GM19239 (cell line): Measurements from ENCODE around the gene CIB2.
A peak's percentile ranks its signal among the peaks of the same experiment; 100 is the strongest.
"Not testable (repeated sequence)": the region's sequence is repeated elsewhere in the genome, so short reads cannot be mapped to it uniquely, and the experiment has no call there.

Experiments used
- DNase-seq: peaks from one replicate; pipeline ENCODE4 v3.0.0; 2011; ENCODE audit warnings: low spot score; ENCODE audit not compliant: insufficient read length
- FAIRE-seq: peaks from 2 replicates; lab custom pipeline; 2011; peaks lifted over from hg19 to GRCh38; lab: Jason Lieb, UNC

Gene CIB2

DNA sequence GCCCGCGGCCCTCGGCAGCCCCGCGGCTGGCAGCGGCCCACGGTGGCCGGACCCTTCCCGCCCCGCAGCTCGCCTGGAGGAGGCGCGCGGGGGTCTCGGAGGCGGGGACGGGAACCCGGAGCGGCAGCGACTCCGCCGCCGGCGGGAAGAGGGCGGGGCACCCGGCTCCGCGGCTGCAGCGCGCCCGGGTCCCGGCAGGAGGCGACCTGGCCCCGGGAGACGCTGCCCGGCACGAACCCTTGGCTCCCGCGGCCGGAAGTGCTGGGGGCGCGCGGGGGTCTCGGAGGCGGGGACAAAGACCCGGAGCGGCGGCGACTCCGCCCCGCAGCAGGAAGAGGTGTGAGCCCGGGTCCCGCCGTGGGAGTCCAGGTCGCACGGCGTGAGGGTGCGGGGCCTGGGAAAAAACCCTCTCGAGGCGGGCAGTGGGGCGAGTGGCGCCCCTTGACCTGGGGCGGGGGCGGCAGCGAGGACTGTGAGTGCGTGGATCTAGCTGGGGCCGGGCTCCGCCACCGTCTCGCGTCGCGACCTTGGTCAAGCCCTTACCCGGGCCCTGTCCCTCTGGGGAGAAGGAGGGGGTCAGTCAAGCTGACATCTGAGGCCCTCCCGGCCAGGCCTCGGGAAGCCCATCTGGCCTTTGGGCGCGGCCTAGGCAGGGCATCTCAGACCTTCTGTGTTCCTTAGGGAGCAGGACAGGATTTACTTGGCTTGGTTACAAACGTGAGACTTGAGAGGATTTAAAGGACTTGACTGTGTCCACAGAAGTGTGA lies at the start of gene CIB2:
Gene CIB2 (minus strand): TSS at position 151 of the 767 bp plus-strand sequence. CDS start 230 bp downstream, outside the sequence.
- FAIRE-seq (peak; percentile 66), DNase-seq (peak; percentile 95)

DNA sequence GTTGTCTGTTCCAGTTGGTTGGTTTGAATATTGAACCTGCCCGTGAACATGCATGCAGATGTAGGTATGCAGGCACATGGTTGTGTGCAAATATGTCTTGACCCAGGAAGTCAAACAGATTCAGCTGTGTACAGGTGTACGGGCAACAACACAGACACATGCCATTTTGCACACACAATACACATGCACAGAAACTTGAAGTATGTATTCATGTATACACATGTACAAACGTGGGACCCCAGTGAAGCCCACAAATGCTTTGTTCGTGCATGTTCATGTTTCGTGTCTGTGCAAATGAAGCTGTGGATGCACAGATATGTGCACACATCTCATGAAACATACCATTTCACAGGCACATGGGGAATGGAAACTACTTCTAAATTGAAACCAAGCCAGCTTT lies 48.7 kb upstream of the CIB2 start:
- no peak for DNase-seq
- no peak for FAIRE-seq

DNA sequence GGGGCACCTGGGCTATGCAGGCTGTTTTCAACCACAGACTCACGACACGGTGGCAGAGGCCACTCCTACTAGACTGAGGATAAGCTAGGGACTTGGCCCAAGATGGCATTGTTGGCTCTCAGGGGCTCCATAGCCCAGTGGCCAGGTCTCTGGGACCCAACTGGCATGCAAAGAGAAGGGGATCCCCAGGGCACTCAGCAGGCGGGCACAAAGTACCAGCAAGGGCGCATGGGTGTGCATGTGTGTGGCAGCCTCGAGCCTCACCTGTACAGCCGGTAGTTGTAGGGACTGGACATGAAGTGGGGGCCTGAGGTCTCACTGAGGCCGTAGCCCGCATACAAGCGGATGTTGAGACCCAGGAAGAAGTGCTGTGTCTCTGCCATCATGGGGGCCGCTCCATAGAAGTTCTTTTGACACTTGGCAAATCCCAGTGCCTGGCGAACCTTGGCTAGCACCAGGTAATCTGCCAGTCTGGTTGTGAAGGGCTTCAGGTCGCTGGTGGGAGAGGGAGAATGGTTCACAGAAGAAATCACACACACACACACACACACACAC lies 48.1 kb upstream of the CIB2 start:
- FAIRE-seq: no peak

DNA sequence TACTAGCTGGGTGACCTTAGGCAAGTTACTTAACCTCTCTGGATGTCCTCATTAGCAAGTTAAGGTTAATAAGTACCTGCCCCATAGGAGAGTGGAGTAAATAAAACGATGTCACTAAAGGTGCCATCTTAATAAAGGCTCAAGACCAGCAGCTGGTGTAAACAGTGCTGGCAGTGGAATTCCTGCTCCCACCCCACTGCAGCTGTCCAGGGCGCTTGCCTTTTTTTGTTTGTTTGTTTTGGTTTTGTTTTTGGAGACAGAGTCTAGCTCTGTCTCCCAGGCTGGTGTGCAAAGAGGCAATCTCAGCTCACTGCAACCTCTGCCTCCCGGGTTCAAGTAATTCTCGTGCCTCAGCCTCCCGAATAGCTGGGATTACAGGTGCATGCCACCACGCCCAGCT lies 46.8 kb upstream of the CIB2 start:
- no peak for DNase-seq
- FAIRE-seq: no peak

More for the DNA sequence above, 48.1 kb upstream of the CIB2 start:
- DNase-seq: no peak

DNA sequence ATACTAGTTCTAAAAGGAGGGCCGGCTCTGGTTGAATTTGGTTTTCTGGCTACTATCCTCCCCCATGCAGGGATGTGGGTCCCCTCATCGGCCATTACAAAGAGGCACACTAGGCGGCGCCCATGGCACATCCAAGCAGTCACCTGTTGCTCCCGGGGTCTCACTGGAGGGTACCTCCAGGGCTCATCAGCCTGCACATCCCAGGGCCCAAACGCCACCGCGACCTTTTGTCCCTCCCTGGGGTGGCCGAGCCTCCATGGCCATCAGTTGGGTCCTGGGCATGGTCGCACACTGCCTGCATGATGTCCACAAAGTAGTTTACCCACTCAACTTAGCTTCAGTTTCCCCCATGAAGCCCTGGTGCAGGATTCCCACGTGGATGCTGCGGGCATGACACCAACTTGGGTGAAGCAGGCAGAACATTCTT lies 46.2 kb upstream of the CIB2 start:
- FAIRE-seq (peak; percentile 75), DNase-seq (no peak)

- DNase-seq (no peak), FAIRE-seq (peak; percentile 74)
Observed at GRCh38 chr15:78175330-78175729, 44.1 kb upstream of the CIB2 start.

DNA sequence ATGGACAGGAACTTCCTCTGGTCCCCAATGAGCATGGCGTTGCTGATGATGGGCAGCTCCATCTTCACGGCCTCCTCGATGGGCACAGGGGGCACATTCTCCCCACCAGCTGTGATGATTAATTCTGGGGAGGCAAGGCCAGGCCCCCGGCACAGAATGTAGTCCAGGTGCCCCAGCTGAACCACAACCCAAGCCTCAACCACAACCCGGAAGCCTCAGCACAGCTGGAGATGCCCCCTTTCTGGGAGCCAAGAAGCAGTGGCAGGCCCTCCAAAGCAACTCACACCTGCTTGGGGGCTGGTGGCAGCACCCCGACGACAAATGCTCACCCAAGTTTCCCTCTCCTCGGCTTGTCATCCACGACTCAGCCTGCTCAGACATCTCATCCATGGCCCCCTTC lies 43.2 kb upstream of the CIB2 start:
- FAIRE-seq (peak; percentile 84), DNase-seq (no peak)

DNA sequence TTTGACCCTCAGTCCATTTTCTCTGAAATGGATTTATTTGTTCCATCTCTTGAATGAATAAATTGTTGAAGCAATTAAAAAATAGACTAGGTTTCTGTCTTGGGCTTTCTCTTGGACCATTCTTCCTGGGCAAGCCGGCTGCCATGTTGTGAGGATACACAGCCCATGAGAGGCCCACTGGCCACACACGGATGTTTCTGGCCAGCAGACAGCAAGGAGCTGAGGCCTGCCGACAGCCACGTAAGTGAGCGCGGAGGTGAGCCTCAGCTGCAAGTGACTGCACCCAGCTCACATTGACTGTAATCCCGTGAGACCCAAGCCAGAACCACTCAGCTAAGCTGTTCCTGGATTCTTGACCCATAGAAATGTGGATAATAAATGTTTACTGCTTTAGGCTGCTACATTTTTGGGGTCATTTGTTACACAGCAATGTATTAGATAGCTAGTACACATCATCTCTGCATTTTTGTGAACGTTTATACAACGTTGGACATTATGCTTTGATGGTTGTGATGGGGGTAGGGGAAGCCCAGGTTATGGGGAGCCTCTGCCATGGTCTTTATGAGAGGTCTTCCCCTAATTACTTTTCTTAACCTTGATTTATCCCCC lies 40.7 kb upstream of the CIB2 start:
- FAIRE-seq: no peak
- no peak for DNase-seq

DNA sequence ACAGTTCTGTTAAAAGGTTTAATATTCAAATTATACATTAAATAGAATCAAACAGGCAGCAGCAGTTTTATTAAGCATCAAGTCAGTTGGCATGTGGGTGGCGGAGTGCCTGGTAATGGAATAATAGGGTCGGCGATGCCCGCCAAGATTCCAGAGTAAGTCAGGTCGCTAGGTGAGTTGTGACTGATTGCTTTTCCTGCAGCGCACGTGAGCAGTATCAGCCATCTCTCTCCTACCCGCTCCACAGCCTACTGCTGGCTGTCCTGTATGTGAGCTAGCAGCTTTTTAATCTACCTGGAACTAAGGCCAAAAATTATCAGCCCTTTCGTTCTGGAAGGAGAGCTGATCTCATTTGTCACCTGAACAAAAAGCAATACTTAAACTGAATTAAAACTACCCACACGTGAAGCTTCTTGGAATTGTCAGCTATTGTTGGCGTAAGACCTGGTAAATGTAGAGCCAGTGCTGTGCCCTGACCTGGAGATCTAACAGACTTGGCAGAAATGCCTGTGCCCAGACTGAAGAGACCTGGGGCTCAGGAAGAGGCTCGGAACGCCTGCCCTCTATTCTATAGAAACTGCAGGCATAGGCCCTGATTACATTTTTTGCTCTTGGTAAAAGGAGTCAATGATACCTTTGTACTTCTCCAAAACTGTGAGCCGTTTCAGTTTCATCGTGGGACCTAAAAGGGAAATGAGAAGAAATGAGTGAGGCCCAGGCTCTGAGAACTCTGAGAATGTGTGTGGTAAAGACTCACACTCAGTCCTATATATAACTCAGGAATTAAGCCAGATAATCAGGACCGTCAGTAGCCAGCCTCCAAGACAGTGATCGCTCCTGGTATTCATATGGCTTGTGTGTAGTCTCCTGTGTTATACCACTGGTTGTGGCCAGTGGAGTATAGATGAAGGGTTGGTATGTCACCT lies 39.9 kb upstream of the CIB2 start:
- no peak for DNase-seq
- FAIRE-seq: peak; percentile 99

DNA sequence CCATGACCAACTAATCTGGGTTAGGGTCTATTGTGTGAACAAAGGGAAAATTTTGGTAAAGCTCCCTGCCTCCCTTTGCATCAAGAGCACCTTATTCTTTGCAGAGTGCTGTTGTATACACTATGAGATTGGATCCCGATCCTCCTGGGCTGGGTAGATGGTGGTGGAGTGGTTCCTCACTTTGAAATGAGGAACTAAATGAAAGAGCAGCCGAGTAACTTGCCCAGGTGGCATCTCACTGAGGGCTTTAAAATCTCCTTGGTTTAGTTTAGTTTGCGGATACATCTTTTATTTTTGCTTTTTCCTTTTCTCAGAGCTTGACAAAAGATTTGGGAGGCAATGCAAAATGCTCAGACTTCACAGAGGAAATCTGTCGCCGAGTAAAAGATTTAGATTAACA lies 37.4 kb upstream of the CIB2 start:
- peak; percentile 68 for FAIRE-seq
- DNase-seq: no peak

- FAIRE-seq (peak; percentile 95), DNase-seq (no peak)
Observed at GRCh38 chr15:78167227-78167888, 36.1 kb upstream of the CIB2 start.

- FAIRE-seq (no peak), DNase-seq (no peak)
Observed at GRCh38 chr15:78164010-78164409, 32.8 kb upstream of the CIB2 start.

DNA sequence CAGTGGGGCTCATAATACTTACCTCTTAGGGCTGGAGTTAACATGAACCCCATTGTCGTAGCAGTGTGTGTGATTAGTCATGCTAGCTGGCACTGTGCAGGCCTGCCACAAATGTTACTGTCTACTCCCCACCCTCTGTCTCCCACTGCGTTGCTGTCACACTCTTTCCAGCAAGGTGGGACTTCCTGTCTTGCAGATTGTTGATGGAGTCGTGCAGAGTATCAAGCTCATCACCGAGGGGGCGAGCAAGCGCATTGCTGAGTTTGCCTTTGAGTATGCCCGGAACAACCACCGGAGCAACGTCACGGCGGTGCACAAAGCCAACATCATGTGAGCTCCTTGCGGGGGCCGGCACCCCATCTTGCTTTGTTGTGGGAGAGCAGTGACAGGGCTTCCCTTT lies 30.8 kb upstream of the CIB2 start:
- DNase-seq (no peak), FAIRE-seq (no peak)

DNA sequence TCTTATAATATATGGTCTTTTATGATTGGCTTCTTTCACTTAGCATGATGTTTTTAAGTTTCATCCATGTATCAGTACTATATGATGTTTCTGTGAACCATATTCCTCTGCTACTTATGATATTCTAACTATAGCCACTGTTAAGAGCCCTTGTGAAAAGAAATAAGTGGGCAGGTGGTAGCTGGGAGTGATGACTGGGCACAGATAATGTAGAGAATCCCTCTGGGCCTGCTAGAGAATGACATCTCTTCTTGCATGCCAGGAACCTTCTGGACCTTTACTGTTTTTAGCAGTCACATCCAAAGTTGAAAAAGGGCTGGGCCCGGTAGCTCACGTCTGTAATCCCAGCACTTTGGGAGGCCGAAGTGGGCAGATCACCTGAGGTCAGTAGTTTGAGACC lies 28.1 kb upstream of the CIB2 start:
- FAIRE-seq (no peak), DNase-seq (no peak)

DNA sequence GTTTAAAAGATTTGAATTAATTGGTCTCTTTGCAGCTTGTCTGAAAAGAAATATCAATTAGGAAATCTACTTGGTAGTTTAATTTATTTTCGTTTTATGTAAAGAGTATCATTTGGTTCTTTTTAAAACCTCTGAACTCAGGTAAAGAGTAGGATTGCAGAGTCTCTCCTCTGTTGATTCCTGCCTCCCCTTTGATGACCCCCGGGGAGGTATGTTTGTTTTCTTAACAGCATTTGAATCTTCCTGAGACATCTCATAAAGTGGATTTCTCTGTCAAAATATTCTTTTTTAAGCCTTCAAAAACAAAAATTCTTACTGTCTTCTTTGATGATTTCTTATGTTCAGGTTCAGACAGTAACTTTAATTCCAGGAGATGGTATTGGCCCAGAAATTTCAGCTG lies 26.0 kb upstream of the CIB2 start:
- DNase-seq (no peak), FAIRE-seq (no peak)

GRCh38 chr15:78156653-78157052 lies 25.4 kb upstream of the CIB2 start:
- DNase-seq (no peak), FAIRE-seq (no peak)

DNA sequence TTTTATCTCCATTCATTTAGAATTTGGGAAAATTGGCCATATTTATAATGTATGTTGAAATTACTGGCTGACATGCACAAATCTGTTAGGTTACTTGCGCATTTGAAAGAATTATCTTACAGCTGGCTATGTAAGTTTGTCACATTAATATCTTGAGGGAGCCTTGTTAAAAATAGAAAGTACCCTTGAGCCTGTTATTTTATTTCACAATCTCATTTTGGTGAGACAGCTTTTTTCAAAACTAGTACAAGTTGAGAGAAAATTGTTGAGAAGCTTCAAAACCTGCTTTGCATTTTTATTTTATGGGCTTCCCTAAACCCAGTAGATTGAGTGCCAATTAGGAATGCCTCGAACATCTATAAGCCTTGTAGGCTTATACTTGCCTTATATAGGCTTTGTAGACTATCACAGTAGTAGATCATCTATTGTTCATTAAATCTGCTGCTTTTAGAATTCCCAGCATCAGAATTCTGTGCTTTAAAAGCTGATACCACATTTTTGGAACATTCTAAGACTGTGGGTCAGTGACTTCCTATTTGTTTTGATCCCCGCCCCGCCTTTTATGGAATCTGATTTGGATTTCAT lies 24.2 kb upstream of the CIB2 start:
- DNase-seq (no peak), FAIRE-seq (no peak)

GRCh38 chr15:78154955-78155354 lies 23.7 kb upstream of the CIB2 start:
- DNase-seq (no peak), FAIRE-seq (no peak)

DNA sequence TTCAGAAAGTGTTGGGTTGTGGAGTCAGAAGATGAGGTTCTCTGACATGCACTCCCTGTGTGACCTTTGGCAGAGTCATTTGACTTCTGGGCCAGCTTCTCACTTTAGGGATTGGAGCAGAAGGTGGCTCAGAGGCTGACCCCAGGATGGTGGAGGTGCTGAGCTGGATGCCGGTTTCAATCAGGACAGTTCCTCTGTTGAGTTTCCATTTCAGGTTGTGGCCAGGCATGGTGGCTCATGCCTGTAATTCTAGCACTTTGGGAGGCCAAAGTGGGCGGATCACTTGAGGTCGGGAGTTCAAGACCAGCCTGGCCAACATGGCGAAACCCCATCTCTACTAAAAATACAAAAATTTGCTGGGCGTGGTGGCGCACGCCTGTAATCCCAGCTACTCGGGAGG lies 19.8 kb upstream of the CIB2 start:
- DNase-seq: not testable (repeated sequence)
- peak; percentile 79 for FAIRE-seq
